Activated T-helper 9 cell treated with anti-CD3 and anti-CD28 coated beads, Interleukin-2, amount 50 U/mL, for 16 hours (primary cell): ENCODE results near the gene LRRC36.
"Not testable (repeated sequence)": the region's sequence is repeated elsewhere in the genome, so short reads cannot be mapped to it uniquely, and the experiment has no call there.

Experiments used
- DNase-seq: peaks from one replicate; pipeline ENCODE4 v3.0.0-alpha.2; 2020; ENCODE audit warnings: low read depth

LRRC36 gene

DNA sequence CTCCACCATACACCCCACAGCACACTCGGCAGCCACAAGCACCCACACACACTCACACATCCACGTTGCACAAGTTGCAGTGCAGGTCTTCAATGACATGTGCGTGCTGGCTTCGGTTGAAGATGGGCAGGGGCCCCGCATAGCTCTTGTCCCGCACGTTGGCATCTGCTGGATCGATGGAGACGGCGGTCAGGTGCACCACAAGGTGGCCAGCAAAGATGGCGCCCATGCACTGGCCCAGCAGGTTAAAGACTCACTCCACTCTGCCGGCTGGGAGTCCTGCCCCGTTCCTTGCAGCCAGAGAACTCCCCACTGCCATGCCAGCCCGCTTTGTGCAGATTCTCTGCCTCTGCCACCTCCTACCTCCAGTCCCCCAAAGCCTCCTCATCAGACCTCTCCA lies 74.3 kb downstream of the LRRC36 start:
- no peak for DNase-seq

DNA sequence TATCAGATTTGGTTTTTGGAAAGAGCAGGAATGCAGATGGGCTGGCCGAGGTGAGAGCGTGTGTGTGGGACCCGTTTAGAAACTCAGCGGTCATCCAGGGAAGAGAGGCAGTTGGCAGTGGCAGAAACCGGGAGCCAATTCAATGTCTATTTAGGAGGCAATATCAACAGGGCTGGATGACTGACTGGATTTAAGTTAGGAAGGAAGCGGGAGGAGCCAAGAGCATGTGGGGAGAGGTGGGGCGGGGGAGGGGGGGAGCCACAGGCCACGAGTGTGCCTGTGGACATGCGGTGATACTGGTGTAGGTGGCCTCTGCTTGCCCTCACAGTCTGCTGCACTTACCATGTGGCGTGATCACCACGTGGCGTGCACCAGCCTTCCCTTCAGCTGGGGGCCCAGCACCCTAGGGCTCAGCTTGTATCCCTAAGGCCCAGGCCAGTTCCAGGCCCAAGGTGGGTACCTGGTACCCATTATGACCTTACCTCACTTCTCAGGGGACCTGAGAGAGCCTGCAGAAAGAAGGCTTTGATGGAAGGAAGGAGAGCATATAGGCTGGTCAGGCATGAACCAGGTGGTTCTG lies 77.5 kb downstream of the LRRC36 start:
- no peak for DNase-seq

DNA sequence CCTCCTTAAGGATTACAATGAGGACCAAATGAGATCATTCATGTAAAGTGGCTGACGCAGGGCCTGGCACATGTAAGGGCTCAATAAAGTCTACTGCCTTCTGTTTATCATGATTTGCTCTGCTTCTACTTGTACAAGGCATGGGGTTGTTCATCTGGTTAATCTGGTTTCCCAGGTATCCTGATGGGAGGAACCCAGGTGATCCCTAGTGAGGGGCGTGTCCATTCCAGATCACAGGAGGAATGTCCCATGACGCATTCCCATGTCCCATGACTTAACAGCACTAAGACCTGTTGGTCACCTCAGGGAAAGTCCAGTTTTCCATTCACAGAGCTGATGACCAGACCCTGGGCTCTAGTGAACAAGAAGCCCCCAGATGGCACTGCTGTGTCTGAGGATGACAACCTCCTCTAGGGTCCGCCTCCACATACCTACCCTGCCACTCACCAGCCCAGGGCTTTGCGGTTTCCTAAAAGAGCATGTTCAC lies 78.2 kb downstream of the LRRC36 start:
- no peak for DNase-seq

DNA sequence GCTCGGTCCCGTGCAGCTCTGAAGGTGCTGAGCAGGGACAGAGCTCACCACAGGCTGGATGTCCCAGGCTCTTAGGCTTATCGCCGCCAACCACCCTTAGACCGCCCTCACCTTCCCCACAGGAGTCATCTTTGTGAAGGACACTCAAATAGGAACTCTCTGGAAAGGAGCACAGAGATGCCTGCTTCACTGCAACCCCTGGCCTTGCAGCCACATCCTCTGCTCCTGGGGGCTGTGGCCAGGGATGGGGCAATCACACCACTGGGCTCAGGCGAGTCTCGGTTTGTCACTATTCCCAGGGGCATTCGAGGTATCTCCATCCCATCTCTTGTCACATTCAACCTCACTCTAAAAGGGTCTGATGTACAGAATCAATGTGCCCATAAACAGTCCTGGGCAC lies 78.7 kb downstream of the LRRC36 start:
- no peak for DNase-seq

DNA sequence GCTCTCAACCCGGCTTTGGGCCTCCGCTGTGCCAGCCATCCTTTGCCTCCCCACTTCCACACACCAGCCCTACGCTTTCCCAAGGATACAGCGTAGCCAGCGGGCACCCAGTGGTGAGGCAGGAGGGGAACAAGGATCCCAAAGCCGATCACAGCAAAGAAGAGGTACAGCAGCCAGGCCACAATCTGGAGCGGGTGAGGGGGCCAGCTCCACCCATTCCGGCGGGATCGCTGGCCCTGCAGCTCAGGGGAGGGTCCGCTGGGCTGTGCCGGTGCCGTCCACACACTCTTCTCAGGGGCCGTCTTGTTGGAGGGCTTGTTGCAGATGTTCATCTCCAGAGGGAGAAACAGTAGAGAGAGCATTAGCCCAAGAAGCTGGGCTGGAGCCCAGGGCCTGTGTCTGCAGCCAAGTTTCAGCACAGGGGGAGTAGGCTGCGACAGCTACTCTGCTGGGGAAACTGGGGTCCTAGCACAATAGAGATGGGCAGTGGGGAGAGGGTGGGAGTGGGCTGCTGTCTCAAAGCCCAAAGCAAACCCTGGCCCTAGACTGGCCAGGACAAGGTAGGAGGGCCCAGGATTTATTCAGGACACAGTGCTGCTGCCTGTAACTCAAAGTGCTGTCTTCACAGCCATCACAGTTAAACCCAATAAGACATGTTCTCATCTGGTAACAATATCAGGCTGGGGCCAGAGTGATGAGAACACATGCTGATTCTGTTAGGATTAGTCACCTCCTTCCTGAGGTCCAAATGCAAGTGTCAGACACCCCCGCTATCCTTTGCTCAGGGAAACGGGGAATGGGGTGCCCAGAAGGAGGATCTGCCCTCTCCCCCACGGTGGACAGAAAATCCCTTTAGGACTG lies 79.7 kb downstream of the LRRC36 start:
- no peak for DNase-seq

DNA sequence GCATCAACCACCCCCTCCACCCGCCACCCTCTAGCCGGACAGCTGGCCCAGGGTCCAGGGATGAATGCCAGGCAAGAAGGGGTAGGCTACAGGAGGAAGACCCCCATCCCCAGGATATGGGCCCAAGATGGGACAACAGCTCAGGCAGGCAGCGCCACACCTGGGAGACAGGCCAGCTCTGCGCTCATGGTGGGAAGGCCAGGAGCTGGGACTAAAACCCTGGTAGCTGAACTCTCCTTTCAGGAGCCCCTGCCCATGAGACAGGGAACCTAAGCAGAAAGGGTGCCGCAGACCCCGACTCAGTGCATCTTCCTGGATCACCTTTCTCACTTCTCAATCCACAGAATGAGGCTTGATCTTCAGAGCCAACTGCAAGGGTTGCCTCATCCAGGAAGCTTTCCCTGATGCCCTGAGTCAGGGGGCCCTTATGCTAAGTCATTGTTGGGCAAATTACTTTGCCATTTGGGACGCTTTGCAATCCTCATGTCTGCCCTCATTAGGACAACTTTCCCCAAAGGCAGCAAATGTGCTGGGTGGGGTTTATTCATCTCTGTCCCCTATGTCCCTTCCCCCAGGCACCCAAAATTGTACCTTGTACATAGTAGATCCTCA lies 80.7 kb downstream of the LRRC36 start:
- no peak for DNase-seq

DNA sequence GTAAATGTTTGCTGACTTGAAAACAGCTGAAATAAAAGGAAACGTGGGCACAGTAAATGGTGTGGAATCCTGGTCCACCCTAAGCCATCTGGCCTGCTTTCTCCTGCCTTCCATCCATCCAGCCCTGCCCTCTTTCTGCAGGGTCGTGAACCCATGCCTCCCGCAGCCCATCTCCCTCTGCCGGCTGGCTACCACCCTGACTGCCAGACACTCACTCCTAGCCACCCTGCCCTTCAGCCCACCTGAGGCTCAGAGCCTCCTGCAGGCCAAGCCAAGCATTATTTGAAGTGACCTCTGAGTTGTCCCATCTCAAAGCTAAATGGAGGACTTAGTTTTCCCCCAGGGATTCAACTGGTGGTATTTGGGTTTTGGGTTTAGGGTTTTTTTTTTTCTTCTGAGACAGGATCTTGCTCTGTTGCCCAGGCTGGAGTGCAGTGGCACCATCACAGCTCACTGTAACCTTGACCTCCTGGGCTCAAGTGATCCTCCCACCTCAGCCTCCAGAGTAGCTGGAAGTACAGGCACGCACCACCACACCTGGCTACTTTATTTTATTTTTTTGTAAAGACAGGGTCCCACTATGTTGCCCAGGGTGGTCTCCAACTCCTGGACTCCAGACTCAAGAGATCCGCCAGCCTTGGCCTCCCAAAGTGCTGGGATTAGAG lies 81.3 kb downstream of the LRRC36 start:
- no peak for DNase-seq

DNA sequence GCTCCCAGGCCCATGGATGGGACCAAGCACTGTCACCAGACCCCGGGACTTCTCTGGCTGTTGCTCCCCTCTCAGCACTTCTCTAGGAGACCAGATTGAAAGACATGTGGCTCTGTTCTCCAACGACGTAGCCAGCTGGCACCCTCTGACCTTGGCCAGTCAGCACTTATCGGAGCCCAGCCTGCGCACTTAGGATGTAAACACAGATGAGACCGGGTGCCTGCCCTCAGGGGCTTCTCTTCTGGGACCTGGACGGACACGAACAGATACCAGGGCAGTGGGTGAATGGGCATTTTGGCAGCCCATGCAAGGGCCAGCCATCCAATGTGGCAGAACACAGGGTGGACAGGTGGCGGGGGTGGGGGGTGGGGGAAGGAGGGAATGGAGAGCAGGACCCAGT lies 83.0 kb downstream of the LRRC36 start:
- no peak for DNase-seq

DNA sequence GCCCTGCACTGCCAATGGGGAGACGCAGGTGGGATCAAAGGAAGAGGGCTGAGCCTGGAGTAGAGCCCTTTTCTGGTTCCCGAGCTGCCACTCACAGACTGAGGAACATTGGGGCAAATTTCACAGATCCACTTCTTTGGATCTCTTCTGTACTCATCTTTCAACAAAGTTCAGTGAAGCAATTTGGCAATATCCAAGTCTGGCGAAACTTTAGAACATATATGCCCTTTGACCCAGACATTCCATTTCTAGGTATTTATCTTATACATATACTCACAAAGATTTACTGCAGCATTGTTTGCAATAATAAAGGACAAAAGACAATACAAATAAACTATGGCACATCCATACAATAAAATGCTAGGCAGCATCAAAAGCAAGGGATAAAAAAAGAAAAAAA lies 84.7 kb downstream of the LRRC36 start:
- no peak for DNase-seq

DNA sequence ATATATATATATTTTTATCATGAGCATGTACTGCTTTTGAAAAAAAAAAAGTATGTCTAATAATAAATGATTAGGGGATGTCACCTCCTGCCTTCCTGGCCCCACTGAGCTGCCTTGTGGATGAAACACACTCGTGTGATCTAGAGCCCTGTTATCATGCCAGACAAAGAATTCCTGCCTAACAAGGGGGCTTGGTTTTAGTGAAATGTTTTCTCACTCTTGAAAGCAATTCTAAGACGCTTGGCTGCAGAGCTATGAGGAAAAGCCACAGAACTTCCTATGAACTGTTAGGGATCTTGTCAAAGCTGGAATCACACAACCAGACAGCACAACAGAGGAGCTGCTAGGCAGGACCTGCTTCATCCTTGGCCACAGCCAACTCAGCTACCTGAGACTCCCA lies 85.7 kb downstream of the LRRC36 start:
- DNase-seq: no peak

DNA sequence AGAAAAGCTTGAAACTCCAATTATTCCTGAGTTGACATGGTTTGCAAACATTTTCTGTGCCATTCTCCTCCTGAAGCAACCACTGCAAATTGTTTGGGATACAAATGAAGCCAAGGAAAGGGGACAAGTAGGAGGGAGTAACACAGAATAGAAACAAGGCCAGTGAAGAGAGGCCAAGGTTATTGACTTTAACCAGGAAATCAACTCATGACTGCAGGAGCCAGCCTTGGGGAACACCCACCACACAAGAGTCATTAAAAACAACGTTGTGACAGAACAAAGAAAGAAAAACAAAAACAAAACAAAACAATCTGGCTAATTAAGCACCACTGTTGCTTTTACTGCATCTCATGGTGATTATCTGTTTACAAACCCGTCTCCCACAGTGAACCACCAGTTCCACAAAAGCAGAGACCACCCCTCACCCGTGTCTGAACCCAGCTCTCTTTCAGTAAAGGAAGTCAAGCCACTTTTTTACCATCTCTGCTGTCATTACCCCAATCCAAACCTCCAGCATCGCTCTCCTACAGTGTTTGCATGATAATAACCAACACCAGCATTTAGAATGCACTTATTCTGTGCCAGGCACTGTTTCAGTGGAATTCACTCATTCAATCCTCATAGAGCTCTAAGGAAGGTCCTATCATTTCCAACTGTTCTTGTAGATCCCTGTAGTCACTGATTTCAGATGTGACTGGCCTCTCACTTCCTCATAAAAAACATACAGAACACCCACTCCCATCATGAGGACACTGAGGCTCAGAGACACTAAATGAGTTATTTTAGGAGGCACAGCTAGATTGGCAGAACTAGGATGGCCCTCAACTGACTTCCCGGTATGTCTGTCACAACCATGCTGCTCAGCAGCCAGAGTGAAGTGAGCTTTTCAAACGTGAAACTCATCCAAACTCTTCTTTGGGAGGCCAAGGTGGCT lies 87.6 kb downstream of the LRRC36 start:
- DNase-seq: no peak

DNA sequence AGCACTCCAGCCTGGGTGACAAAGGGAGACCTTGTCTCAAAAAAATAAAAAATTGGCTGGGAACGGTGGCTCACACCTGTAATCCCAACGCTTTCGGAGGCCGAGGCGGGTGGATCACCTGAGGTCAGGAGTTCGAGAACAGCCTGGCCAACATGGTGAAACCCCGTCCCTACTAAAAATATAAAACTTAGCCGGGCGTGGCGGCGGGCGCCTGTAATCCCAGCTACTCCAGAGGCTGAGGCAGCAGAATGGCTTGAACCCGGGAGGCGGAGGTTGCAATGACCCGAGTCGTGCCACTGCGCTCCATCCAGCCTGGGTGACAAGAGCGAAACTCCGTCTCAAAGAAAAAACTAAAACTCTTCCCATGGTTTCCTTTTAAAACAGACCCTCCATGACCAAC lies 88.8 kb downstream of the LRRC36 start:
- DNase-seq: not testable (repeated sequence)

DNA sequence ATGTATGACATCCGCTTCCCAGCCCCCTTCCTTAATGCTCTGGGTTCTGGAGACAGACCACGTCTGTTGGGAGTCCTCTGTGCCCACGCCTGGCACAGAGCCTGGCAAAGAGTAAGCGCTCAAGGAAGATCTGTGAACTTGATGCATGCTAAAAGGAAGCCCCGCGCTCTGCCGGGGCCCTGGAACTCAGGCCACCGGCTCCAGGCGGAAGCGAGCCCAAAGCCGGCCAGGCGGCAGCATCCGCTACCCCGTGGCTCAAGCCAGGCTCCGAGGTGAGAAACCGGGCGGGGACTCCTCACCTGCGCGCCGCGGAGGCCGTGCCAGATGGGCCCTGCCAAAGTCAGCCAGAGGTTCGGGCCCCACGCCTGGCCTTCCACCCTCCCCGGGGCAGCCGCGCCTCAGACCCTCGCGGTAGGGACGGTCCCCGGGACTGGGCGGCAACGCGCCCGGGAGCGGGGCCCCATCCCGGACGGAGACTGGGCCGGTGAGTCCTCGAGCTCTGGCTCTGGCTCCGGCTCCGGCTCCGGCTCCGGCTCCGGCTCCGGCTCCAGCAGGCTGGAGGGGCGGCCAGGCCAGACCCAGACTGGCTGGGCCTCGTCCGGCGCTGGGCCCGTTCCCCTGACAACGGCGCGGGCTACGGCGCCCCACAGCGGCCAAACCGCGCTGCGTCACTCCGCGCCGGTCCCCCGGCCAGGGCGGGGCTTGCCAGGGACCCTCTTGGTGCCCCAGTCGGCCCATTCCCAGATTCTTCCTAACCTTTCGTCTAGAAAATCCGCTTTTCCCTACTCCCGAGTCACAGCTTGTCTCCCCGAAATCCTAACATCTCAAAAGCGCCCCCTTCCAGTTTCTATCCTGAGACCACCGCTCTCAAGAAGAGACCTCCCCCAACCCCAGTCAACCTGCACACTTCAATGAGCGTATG lies 89.5 kb downstream of the LRRC36 start, which contains the start of gene ZDHHC1:
ZDHHC1 (minus strand) TSS at position 606 of the 922 bp plus-strand sequence. CDS start 8,702 bp downstream, outside the sequence.
- DNase-seq: peak; percentile 25

DNA sequence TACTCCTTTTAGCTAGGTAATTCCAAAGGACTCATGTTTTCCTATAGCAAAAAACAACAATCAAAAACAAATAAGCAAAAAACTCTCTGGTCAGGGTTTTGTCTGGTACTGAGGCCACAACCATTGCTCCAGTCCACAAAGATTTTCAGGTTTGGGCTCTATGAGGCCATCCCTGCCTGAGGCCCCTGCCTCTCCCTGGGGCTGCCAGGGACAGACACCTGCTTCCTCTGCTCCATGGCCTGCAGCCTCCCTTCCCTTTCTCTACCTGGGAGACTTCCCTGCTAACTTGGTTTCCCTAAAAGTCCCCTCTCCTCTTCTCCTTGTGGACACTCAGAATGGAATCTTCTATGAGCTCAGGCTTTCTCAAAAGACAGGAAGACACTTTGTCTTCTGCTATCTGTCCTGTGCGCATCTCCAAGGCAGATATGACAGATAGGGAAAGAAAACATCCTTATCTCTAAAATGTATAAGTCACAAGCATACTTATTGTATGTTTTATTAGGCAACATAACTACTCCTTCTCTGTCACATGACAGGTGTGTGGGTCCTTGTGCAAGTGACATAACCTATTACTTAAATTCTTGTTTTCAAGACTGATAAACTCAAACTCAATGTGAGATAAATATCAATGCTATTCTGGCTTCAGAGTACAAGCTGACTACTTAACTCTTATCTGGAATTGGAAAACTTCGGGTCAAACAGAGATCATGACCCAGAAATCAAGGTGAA lies 90.9 kb downstream of the LRRC36 start:
- no peak for DNase-seq

DNA sequence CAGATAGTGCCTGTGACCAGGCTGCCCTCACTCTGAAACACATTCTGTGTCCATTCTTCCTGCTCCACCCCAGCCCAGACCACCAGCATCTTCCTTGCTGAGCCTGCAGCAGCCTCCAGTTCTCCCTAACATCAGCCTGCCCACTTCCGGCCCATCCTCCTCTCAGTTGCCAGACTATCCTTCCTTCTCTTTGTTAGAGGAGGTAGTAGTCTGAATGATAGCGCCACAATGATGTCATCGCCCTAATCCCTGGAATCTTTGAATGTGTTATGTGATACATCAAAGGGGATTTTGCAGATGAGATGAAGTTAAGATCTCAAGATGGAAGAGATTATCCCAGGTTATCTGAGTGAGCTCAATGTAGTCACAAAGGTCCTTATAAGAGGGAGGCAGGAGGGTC lies 92.9 kb downstream of the LRRC36 start:
- DNase-seq: no peak

DNA sequence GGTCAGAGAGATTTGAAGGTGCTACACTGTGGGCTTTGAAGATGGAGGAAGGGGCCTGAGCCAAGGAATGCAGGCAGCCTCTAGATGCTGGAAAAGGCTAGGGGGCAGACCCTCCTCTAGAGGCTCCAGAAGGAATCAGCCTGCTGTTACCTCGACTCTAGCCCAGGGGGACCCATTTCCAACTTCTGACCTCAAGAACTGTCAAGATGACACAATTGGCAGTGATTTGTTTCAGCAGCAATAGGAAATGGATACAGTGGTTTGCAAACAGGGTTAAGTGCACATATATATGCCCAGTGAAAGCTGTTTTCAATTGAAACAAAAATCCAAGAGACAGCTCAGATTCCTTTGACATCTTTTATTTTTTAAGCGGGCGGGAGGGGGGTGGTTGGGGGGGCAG lies 93.3 kb downstream of the LRRC36 start:
- DNase-seq: no peak

DNA sequence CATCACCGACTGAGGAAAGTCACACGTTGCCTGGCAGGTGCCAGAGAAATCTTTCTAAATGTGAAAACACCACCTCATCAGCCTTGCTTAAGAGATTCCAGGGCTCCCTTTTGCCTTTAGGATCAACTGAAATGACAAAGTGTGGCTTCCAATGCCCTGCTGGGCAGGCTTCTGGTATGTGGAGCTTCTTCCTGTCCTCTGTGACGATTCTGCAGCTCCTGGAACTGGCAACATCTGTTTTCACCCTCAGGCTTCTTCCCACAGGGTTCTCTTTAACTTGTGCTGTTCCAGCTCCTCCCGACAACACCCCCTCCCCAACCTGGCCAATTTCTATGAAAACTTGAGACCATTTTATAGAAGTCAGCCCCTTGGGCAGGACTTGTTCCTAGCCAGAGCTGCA lies 94.4 kb downstream of the LRRC36 start:
- DNase-seq: no peak

DNA sequence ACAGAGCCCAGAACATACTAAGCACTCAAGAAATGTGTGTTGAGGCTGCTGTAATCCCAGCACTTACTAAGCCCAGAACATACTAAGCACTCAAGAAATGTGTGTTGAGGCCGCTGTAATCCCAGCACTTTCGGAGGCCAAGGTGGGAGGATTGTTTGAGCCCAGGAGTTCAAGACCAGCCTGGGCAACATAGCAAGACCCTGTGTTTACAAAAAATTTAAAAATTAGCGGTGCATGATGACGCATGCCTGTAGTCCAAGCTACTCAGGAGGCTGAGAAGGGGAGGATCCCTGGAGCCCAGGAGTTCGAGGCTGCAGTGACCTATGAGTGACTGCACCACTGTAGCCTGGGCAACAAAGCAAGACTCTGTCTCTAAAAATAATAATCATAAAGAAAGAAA lies 96.4 kb downstream of the LRRC36 start:
- no peak for DNase-seq

DNA sequence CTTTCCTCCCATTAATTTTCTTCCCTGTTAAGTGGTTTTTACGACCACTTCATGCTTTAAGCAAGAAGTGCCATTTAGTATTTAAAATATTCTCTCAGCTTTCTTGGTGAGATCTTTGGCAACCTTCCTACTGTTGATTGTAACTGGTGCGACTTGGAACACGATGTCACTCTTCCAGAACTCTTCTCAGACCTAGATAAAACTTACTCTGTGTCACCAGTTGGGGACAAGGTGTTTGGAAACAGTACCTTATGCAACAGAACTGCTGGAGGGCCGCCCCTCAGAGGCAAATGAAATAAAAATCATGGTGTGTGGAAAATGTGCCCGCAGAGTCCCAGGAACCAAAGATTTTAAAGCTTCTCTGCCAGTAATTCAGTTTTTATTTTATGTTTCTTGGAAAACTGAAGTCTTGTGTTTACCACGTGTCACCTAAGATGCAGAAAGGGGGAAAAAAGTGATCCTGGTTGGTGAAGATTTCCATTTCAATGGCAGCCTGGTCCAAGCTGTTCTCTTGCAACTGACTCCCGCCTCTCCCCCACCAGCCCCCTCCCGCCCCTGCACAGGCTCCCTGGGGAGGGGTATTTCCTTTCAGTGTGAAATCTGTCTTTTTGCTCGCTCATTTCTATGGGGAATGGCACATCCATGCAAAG lies 97.1 kb downstream of the LRRC36 start:
- DNase-seq: no peak
